ENCODE data around the gene MACROD2. TPM values are rescaled to one million over a fixed set of nuclear protein-coding genes. Genes with fewer than 3 reads are reported as not detected.

MACROD2 gene
- total RNA-seq, 1 experiment from 2014 or later, result 1.6 TPM

GRCh38 chr20:14155361-14155760 lies 160.0 kb downstream of the MACROD2 start:
- H3K4me3 Mint-ChIP-seq, result no peak overlapping the region
- Histone ChIP-seq H4K20me1 (ENCODE audit: control insufficient read depth, insufficient read depth, insufficient read length) (no peaks in the 10 kb centered on the region), H4K8ac (replicated peaks; ENCODE audit: insufficient read length, low read depth, low read length) (no peak overlapping the region), H2BK15ac (ENCODE audit: low read depth, low read length) (no peak overlapping the region), H4K91ac (ENCODE audit: insufficient read length, low read depth, low read length) (no peak overlapping the region), H3K27me3 (ENCODE audit: insufficient read depth, low read length) (no peaks in the 10 kb centered on the region), H3K4ac (ENCODE audit: low read depth, low read length) (no peak overlapping the region), H2BK5ac (ENCODE audit: insufficient read length, low read length) (no peak overlapping the region), H3K9ac (ENCODE audit: extremely low read depth, insufficient read length, low read length) (no peak overlapping the region), H3K18ac (ENCODE audit: insufficient read length, low read depth, low read length) (no peak overlapping the region), H3K9me3 (ENCODE audit: control insufficient read depth, low read depth, low read length) (no peaks in the 10 kb centered on the region), H3K56ac (ENCODE audit: insufficient read length, low read depth, low read length) (no peak overlapping the region), H2BK12ac (ENCODE audit: insufficient read length, low read depth, low read length) (no peak overlapping the region), H3T11ph (ENCODE audit: low read length) (no peak overlapping the region), H3K79me2 (ENCODE audit: insufficient read depth, low read length) (no peaks in the 10 kb centered on the region), H3K4me2 (ENCODE audit: insufficient read depth, insufficient read length, low read length) (no peak overlapping the region), H2BK120ac (ENCODE audit: low read depth, low read length, poor library complexity, severe bottlenecking) (no peak overlapping the region), H3K4me1 (ENCODE audit: insufficient read depth, low read length) (no peaks in the 10 kb centered on the region), H2AK5ac (ENCODE audit: insufficient read length, low read length) (no peak overlapping the region), H3K23me2 (ENCODE audit: insufficient read length, low read depth, low read length, poor library complexity, severe bottlenecking) (no peaks in the 10 kb centered on the region), H3K14ac (ENCODE audit: insufficient read depth, low read length) (no peak overlapping the region), H3K23ac (ENCODE audit: insufficient read length, low read depth, low read length) (no peak overlapping the region), H4K5ac (ENCODE audit: insufficient read length, low read depth, low read length) (no peak overlapping the region), H2AFZ (ENCODE audit: low read length) (no peak overlapping the region), H2BK20ac (ENCODE audit: low read depth, low read length, poor library complexity, severe bottlenecking) (no peak overlapping the region), H3K27ac (ENCODE audit: insufficient read length, low read depth, low read length) (no peak overlapping the region), H3K79me1 (ENCODE audit: insufficient read depth, low read depth, low read length, poor library complexity, severe bottlenecking) (no peaks in the 10 kb centered on the region)
- H3K4me1 Mint-ChIP-seq, result peaks cover 6 to 7% of the 10 kb centered on the region in 2 experiments
- no peak for DNase-seq
- H3K27ac Mint-ChIP-seq, result no peak overlapping the region
- peaks cover 0 to 4% (median 0%) of the 10 kb centered on the region in 3 experiments; a peak in 1 of 7 replicates for H3K36me3 Mint-ChIP-seq (ENCODE audit: insufficient read depth in 1 of 3, low read depth in 3 of 3)
- H3K9me3 Mint-ChIP-seq, result peaks cover 8 to 9% of the 10 kb centered on the region in 2 experiments; a peak in 3 of 5 replicates
- H3K27me3 Mint-ChIP-seq (ENCODE audit: low read depth), result no peaks in the 10 kb centered on the region
- WGBS (ENCODE audit: extremely low coverage, insufficient read length, low lambda C conversion rate), result no CpG with 5 or more reads among the region's 2 CpGs
- TF ChIP-seq CTCF (conservative IDR thresholded peaks at IDR 0.05), result no peak

All from H9 (cell line).